Endodermal cell (in vitro differentiated cells): ENCODE data around the gene PRDM16. TPM values are rescaled to one million over a fixed set of nuclear protein-coding genes. Genes with fewer than 3 reads are reported as not detected.

ENCODE experiments used
- DNase-seq: peaks from one replicate; pipeline ENCODE4 v3.0.0-alpha.2; 2017
- H3K27ac ChIP-seq: 2 replicates; pipeline ENCODE4 v1.5.1; 2013; ENCODE audit warnings: mild to moderate bottlenecking, low read depth, low read length, moderate library complexity
- H3K27me3 ChIP-seq: 2 replicates; pipeline ENCODE4 v1.6.1; 2013; ENCODE audit warnings: mild to moderate bottlenecking, low read length, moderate library complexity; ENCODE audit not compliant: insufficient read depth, control insufficient read depth, poor library complexity, severe bottlenecking
- H3K36me3 ChIP-seq: 2 replicates; pipeline ENCODE4 v1.7.0; 2013; ENCODE audit warnings: mild to moderate bottlenecking, low read length, moderate library complexity; ENCODE audit not compliant: control insufficient read depth, insufficient read depth
- H3K4me1 ChIP-seq: one replicate; pipeline ENCODE4 v1.7.0; 2013; ENCODE audit warnings: low read length; ENCODE audit not compliant: control insufficient read depth, insufficient read depth
- H3K4me3 ChIP-seq: 2 replicates; pipeline ENCODE4 v1.5.1; 2013; ENCODE audit warnings: mild to moderate bottlenecking, low read length, moderate library complexity
- H3K9ac ChIP-seq: 2 replicates; pipeline ENCODE4 v1.6.1; 2013; ENCODE audit warnings: mild to moderate bottlenecking, low read length, moderate library complexity; ENCODE audit not compliant: poor library complexity, severe bottlenecking; ENCODE audit errors: extremely low read depth
- H3K9me3 ChIP-seq: 2 replicates; pipeline ENCODE4 v1.6.1; 2013; ENCODE audit warnings: mild to moderate bottlenecking, low read length, moderate library complexity; ENCODE audit not compliant: control insufficient read depth
- H3K27ac Mint-ChIP-seq: 2 replicates; pipeline ENCODE4 v1.8.0; 2020; ENCODE audit warnings: mixed read lengths
- H3K27me3 Mint-ChIP-seq: 2 replicates; pipeline ENCODE4 v1.8.0; 2021; ENCODE audit warnings: mild to moderate bottlenecking, mixed read lengths; ENCODE audit not compliant: insufficient read depth
- H3K36me3 Mint-ChIP-seq: 2 replicates; pipeline ENCODE4 v1.8.0; 2020; ENCODE audit warnings: low read depth, mixed read lengths
- H3K4me1 Mint-ChIP-seq: 2 replicates; pipeline ENCODE4 v1.8.0; 2020; ENCODE audit warnings: mixed read lengths
- H3K4me3 Mint-ChIP-seq: 2 replicates; pipeline ENCODE4 v1.8.0; 2020; ENCODE audit warnings: mild to moderate bottlenecking, moderate library complexity, mixed read lengths
- H3K9me3 Mint-ChIP-seq: 2 replicates; pipeline ENCODE4 v1.8.0; 2020; ENCODE audit warnings: mild to moderate bottlenecking, mixed read lengths
- CTCF ChIP-seq: fragments of 200-600 bp; sonication (generic); conservative IDR thresholded peaks from 2 replicates; pipeline ENCODE4 v1.5.0; 2021; ENCODE audit warnings: antibody characterized with exemption, mild to moderate bottlenecking
- WGBS, 2 experiments: methylation state at CpG; one replicate each; pipeline versions ENCODE4 v1.1.5 to v1.1.7; 2013; ENCODE audit warnings: missing lambda C conversion rate in 2 of 2, mixed read lengths in 1 of 2; ENCODE audit not compliant: insufficient coverage in 1 of 2, insufficient read length in 1 of 2; 5-methylcytosine and 5-hydroxymethylcytosine counted together
- total RNA-seq, 2 donors: library from RNA; stranded (reverse); fragmentation: NEBNext Ultra II Directional in 1 of 2; extraction: Animal tissue kit (Norgen Biotek cat#: 25700) in 1 of 2; gene quantifications; 2 replicates in 1 of 2; 3 replicates in 1 of 2; pipeline ENCODE4 v1.2.1, GENCODE V29; 2021

Gene PRDM16
- total RNA-seq, 2 donors from 2014 or later: 2.1 to 4.0 TPM

- DNase-seq: no peak
- Mint-ChIP-seq H3K9me3 (peaks cover 47% of the 10 kb centered on the region), H3K4me3 (no peak overlapping the region), H3K27ac (no peak overlapping the region), H3K27me3 (no peaks in the 10 kb centered on the region), H3K36me3 (no peaks in the 10 kb centered on the region), H3K4me1 (no peaks in the 10 kb centered on the region)
- H3K27me3 ChIP-seq: no peaks in the 10 kb centered on the region
- peaks cover 19% of the 10 kb centered on the region for H3K9me3 ChIP-seq
- TF ChIP-seq CTCF: no peak
- no peak overlapping the region for H3K9ac ChIP-seq
- no peaks in the 10 kb centered on the region for H3K36me3 ChIP-seq
- H3K27ac ChIP-seq: no peak overlapping the region
- 88 to 90% methylated on average over 24 to 32 of the region's 32 CpGs for WGBS, 2 experiments
- no peak overlapping the region for H3K4me3 ChIP-seq
- no peaks in the 10 kb centered on the region for H3K4me1 ChIP-seq
Observed at GRCh38 chr1:3037281-3038040, 31.5 kb upstream of the PRDM16 start.

- H3K4me3 Mint-ChIP-seq: no peak overlapping the region
- H3K9me3 ChIP-seq: peaks cover 19% of the 10 kb centered on the region
- H3K4me1 Mint-ChIP-seq: no peaks in the 10 kb centered on the region
- H3K4me3 ChIP-seq: no peak overlapping the region
- H3K27ac ChIP-seq: no peak overlapping the region
- WGBS, 2 experiments: 84 to 88% methylated on average over 10 to 11 of the region's 11 CpGs
- H3K4me1 ChIP-seq: no peaks in the 10 kb centered on the region
- no peaks in the 10 kb centered on the region for H3K27me3 ChIP-seq
- H3K27me3 Mint-ChIP-seq: no peaks in the 10 kb centered on the region
- no peaks in the 10 kb centered on the region for H3K36me3 Mint-ChIP-seq
- no peaks in the 10 kb centered on the region for H3K36me3 ChIP-seq
- no peak for DNase-seq
- no peak overlapping the region for H3K9ac ChIP-seq
- no peak overlapping the region for H3K27ac Mint-ChIP-seq
- TF ChIP-seq CTCF: no peak
- H3K9me3 Mint-ChIP-seq: peaks cover 44% of the 10 kb centered on the region
Observed at GRCh38 chr1:3038113-3038551, 30.9 kb upstream of the PRDM16 start.

GRCh38 chr1:3038571-3039181 is 30.3 kb upstream of the PRDM16 start:
- Mint-ChIP-seq H3K27me3 (no peaks in the 10 kb centered on the region), H3K4me1 (no peaks in the 10 kb centered on the region), H3K4me3 (no peak overlapping the region), H3K27ac (no peak overlapping the region), H3K36me3 (no peaks in the 10 kb centered on the region), H3K9me3 (peaks cover 41% of the 10 kb centered on the region)
- no peak for DNase-seq
- TF ChIP-seq CTCF: no peak
- H3K27me3 ChIP-seq: no peaks in the 10 kb centered on the region
- H3K4me1 ChIP-seq: no peaks in the 10 kb centered on the region
- H3K9me3 ChIP-seq: peaks cover 16% of the 10 kb centered on the region
- H3K27ac ChIP-seq: no peak overlapping the region
- H3K4me3 ChIP-seq: no peak overlapping the region
- no peak overlapping the region for H3K9ac ChIP-seq
- H3K36me3 ChIP-seq: no peaks in the 10 kb centered on the region
- WGBS, 2 experiments: 84 to 87% methylated on average over 7 to 19 of the region's 19 CpGs
